Measurements from ENCODE around the gene CRMP1. TPM values are rescaled to one million over a fixed set of nuclear protein-coding genes. Genes with fewer than 3 reads are reported as not detected.

The CRMP1 gene
- total and polyA plus RNA-seq, 7 donors: under 0.01 to 6.4 (median 4.2) TPM; not detected in 1

- Histone ChIP-seq H3K27ac (no peak overlapping the region), H3K27me3 (peaks cover 0 to 30% (median 2%) of the 10 kb centered on the region in 3 donors), H3K4me3 (no peak overlapping the region), H3K9me3 (peaks cover 0 to 10% (median 6%) of the 10 kb centered on the region in 4 donors), H3K4me1 (no peaks in the 10 kb centered on the region), H3K36me3 (no peaks in the 10 kb centered on the region)
- DNase-seq: no peak
- WGBS, 2 donors: 43 to 57% methylated on average over 3 of the region's 3 CpGs
- TF ChIP-seq EP300 (IDR thresholded peaks at IDR 0.05): no peak
- no peak for TF ChIP-seq POLR2A (IDR thresholded peaks at IDR 0.05)
- no peak for TF ChIP-seq CTCF (IDR thresholded peaks at IDR 0.05)
- no peak for TF ChIP-seq POLR2AphosphoS5 (IDR thresholded peaks at IDR 0.05)
- intact Hi-C loops (cut with DNase I): no loop called here
Measured at GRCh38 chr4:5908876-5909427, 16.1 kb upstream of the CRMP1 start.

GRCh38 chr4:5906191-5906590, 13.3 kb upstream of the CRMP1 start:
- intact Hi-C loops (cut with DNase I): no loop called here
- peaks cover 0 to 56% (median 2%) of the 10 kb centered on the region in 3 donors for H3K27me3 ChIP-seq

DNA sequence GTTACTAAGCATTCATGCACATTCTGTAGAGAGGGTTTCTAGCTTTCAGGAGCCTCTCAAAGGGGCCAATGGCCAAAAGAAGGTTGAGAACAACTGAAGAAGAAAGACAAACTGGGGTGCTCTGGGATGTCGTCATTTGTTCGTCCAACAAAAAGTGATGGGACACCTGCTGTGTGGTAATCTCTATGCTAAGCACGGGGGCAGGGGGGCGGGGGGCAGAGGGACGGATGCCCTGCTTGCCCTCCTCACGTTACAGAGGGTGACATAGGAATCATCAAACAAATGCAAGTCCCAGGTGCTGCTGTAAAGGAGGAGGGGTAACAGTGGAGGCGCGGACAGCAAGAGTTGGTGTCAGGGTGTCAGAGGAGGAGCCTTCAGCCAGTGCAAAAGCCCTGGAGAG, 12.8 kb upstream of the CRMP1 start:
- H3K4me1 ChIP-seq: no peaks in the 10 kb centered on the region
- peaks cover 0 to 60% (median 2%) of the 10 kb centered on the region in 3 donors for H3K27me3 ChIP-seq
- intact Hi-C loops (cut with DNase I): no loop called here
- 13 to 14% methylated on average over 8 of the region's 8 CpGs for WGBS, 2 donors
- DNase-seq: no peak
- no peak overlapping the region for H3K4me3 ChIP-seq
- no peak overlapping the region for H3K27ac ChIP-seq
- no peak for TF ChIP-seq EP300 (IDR thresholded peaks at IDR 0.05)
- TF ChIP-seq POLR2A (IDR thresholded peaks at IDR 0.05): no peak
- TF ChIP-seq CTCF (IDR thresholded peaks at IDR 0.05): no peak
- TF ChIP-seq POLR2AphosphoS5 (IDR thresholded peaks at IDR 0.05): no peak
- peaks cover 0 to 7% (median 6%) of the 10 kb centered on the region in 4 donors for H3K9me3 ChIP-seq
- H3K36me3 ChIP-seq: no peaks in the 10 kb centered on the region

More at GRCh38 chr4:5906191-5906590, 13.3 kb upstream of the CRMP1 start:
- WGBS, 2 donors: 25 to 31% methylated on average over 5 of the region's 5 CpGs
- H3K36me3 ChIP-seq: no peaks in the 10 kb centered on the region
- H3K4me1 ChIP-seq: no peaks in the 10 kb centered on the region
- no peak for TF ChIP-seq POLR2AphosphoS5 (IDR thresholded peaks at IDR 0.05)
- no peak overlapping the region for H3K27ac ChIP-seq
- DNase-seq: no peak
- H3K4me3 ChIP-seq: no peak overlapping the region
- peaks cover 0 to 7% (median 6%) of the 10 kb centered on the region in 4 donors for H3K9me3 ChIP-seq

DNA sequence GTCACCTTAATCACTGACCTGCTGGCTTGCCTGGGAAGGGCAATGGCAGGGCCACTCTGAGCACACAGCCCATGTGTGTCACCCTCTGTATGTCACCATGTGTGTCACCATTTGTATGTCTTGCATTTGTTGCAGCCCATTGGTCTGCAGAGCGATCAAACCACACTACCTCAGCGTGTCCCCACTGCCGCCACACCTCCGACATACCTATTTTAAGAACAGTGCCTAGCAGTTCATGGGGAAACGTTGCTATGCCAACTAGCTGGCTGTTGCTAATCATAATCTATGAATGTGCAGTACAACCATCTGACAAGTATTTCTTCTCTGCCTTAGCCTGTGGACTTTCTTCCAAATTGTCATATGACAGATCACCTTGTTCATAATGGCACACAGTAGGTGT, 8.0 kb upstream of the CRMP1 start:
- TF ChIP-seq POLR2A (IDR thresholded peaks at IDR 0.05) (no peak), CTCF (IDR thresholded peaks at IDR 0.05) (no peak), POLR2AphosphoS5 (IDR thresholded peaks at IDR 0.05) (no peak), EP300 (IDR thresholded peaks at IDR 0.05) (no peak)
- 76 to 85% methylated on average over 5 of the region's 5 CpGs for WGBS, 2 donors
- peaks cover 0 to 78% (median 2%) of the 10 kb centered on the region in 3 donors for H3K27me3 ChIP-seq

GRCh38 chr4:5899881-5900280, 7.0 kb upstream of the CRMP1 start:
- Histone ChIP-seq H3K9me3 (peaks cover 0 to 2% (median 0%) of the 10 kb centered on the region in 4 donors), H3K4me3 (no peak overlapping the region), H3K36me3 (no peaks in the 10 kb centered on the region), H3K4me1 (no peaks in the 10 kb centered on the region), H3K27me3 (peaks cover 0 to 78% (median 2%) of the 10 kb centered on the region in 3 donors), H3K27ac (no peak overlapping the region)
- DNase-seq: no peak
- intact Hi-C loops (cut with DNase I): no loop called here
- TF ChIP-seq POLR2A (IDR thresholded peaks at IDR 0.05): no peak
- no peak for TF ChIP-seq CTCF (IDR thresholded peaks at IDR 0.05)
- TF ChIP-seq EP300 (IDR thresholded peaks at IDR 0.05): no peak
- no peak for TF ChIP-seq POLR2AphosphoS5 (IDR thresholded peaks at IDR 0.05)
- 39 to 58% methylated on average over 5 of the region's 5 CpGs for WGBS, 2 donors

More for the DNA sequence above, 8.0 kb upstream of the CRMP1 start:
- Histone ChIP-seq H3K9me3 (peaks cover 0 to 2% (median 0%) of the 10 kb centered on the region in 4 donors), H3K4me1 (no peaks in the 10 kb centered on the region), H3K27ac (no peak overlapping the region), H3K36me3 (no peaks in the 10 kb centered on the region), H3K4me3 (no peak overlapping the region)
- DNase-seq: no peak
- intact Hi-C loops (cut with DNase I): no loop called here
